CD14-positive monocyte (primary cell): ENCODE measurements around the gene EGFR. TPM values are rescaled to one million over a fixed set of nuclear protein-coding genes. Genes with fewer than 3 reads are reported as not detected.

Experiments used
- DNase-seq, 3 donors: peaks; one replicate each; pipeline ENCODE4 v3.0.0-alpha.2; 2011 to 2022
- H2AFZ ChIP-seq: 2 replicates; pipeline ENCODE4 v1.6.0; 2012; ENCODE audit warnings: mild to moderate bottlenecking, low read depth, low read length, inconsistent platforms; ENCODE audit not compliant: insufficient read depth, poor library complexity, severe bottlenecking
- H3K27ac ChIP-seq, 2 donors: 1 replicate in 1 of 2; 2 replicates in 1 of 2; pipeline ENCODE4 v1.5.1; 2012 to 2013; ENCODE audit warnings: low read length in 2 of 2, control low read depth in 1 of 2, inconsistent platforms in 1 of 2, low read depth in 1 of 2, mild to moderate bottlenecking in 1 of 2
- H3K27me3 ChIP-seq, 2 donors: one replicate each; pipeline versions ENCODE4 v1.6.0 to v1.6.1; 2011 to 2013; ENCODE audit warnings: low read length in 2 of 2; ENCODE audit not compliant: control insufficient read depth in 2 of 2, insufficient read depth in 2 of 2
- H3K36me3 ChIP-seq, 2 donors: replicated peaks in 1 of 2; 1 replicate in 1 of 2; 2 replicates in 1 of 2; pipeline versions ENCODE4 v1.5.1 to v1.6.1; 2012 to 2013; ENCODE audit warnings: low read length in 2 of 2, control low read depth in 1 of 2, inconsistent platforms in 1 of 2, mild to moderate bottlenecking in 1 of 2; ENCODE audit not compliant: insufficient read depth in 2 of 2, control insufficient read depth in 1 of 2
- H3K4me1 ChIP-seq, 2 donors: 1 replicate in 1 of 2; 2 replicates in 1 of 2; pipeline versions ENCODE4 v1.5.1 to v1.6.1; 2012 to 2013; ENCODE audit warnings: low read length in 2 of 2, control low read depth in 1 of 2, inconsistent platforms in 1 of 2, mild to moderate bottlenecking in 1 of 2, moderate library complexity in 1 of 2; ENCODE audit not compliant: insufficient read depth in 2 of 2, control insufficient read depth in 1 of 2
- H3K4me2 ChIP-seq: replicated peaks from 2 replicates; pipeline ENCODE3; 2012; ENCODE audit warnings: low read length, moderate library complexity, mild to moderate bottlenecking; ENCODE audit not compliant: poor library complexity, severe bottlenecking; ENCODE audit errors: extremely low read depth
- H3K4me3 ChIP-seq, 3 experiments: fragments of 200-600 bp in 1 of 3; sonication (generic) in 1 of 3; replicated peaks in 1 of 3; 1 replicate in 2 of 3; 2 replicates in 1 of 3; pipeline ENCODE4 v1.5.1; 2011 to 2013; ENCODE audit warnings: low read length in 3 of 3, mild to moderate bottlenecking in 3 of 3, control low read depth in 2 of 3, low read depth in 2 of 3, inconsistent platforms in 1 of 3, moderate library complexity in 1 of 3
- H3K79me2 ChIP-seq: 2 replicates; pipeline ENCODE4 v1.6.0; 2012; ENCODE audit warnings: mild to moderate bottlenecking, control low read depth, inconsistent platforms, low read length, moderate library complexity; ENCODE audit not compliant: insufficient read depth
- H3K9ac ChIP-seq: 2 replicates; pipeline ENCODE4 v1.6.0; 2017; ENCODE audit warnings: low read length, mild to moderate bottlenecking; ENCODE audit not compliant: insufficient read depth, poor library complexity, severe bottlenecking
- H3K9me3 ChIP-seq, 2 donors: replicated peaks in 1 of 2; 1 replicate in 1 of 2; 2 replicates in 1 of 2; pipeline versions ENCODE4 v1.5.1 to v1.6.1; 2012 to 2013; ENCODE audit warnings: low read length in 2 of 2, control low read depth in 1 of 2; ENCODE audit not compliant: control insufficient read depth in 1 of 2, insufficient read depth in 1 of 2
- H4K20me1 ChIP-seq: 2 replicates; pipeline ENCODE4 v1.6.0; 2012; ENCODE audit warnings: mild to moderate bottlenecking, low read length, control low read depth, moderate library complexity; ENCODE audit not compliant: insufficient read depth
- H3K27ac Mint-ChIP-seq, 7 donors: one replicate each; pipeline ENCODE4 v1.8.0; 2020; ENCODE audit warnings: mild to moderate bottlenecking in 7 of 7, mixed read lengths in 7 of 7, moderate library complexity in 6 of 7, inconsistent platforms in 2 of 7
- H3K27me3 Mint-ChIP-seq, 3 donors: one replicate each; pipeline ENCODE4 v1.8.0; 2021 to 2022; ENCODE audit warnings: low read depth in 3 of 3, mild to moderate bottlenecking in 3 of 3, mixed read lengths in 3 of 3, moderate library complexity in 3 of 3, inconsistent platforms in 1 of 3
- H3K36me3 Mint-ChIP-seq, 2 donors: one replicate each; pipeline ENCODE4 v1.8.0; 2020; ENCODE audit warnings: mixed read lengths in 2 of 2, inconsistent platforms in 1 of 2, mild to moderate bottlenecking in 1 of 2
- H3K4me1 Mint-ChIP-seq: one replicate; pipeline ENCODE4 v1.8.0; 2020; ENCODE audit warnings: mild to moderate bottlenecking, mixed read lengths
- H3K4me3 Mint-ChIP-seq, 2 donors: one replicate each; pipeline ENCODE4 v1.8.0; 2020; ENCODE audit warnings: mild to moderate bottlenecking in 2 of 2, mixed read lengths in 2 of 2, moderate library complexity in 1 of 2
- H3K9me3 Mint-ChIP-seq, 7 donors: one replicate each; pipeline ENCODE4 v1.8.0; 2020 to 2022; ENCODE audit warnings: mixed read lengths in 7 of 7, mild to moderate bottlenecking in 6 of 7, moderate library complexity in 6 of 7, inconsistent platforms in 2 of 7
- WGBS: methylation state at CpG from one replicate; pipeline ENCODE4 v1.1.5; 2013; ENCODE audit warnings: missing lambda C conversion rate; ENCODE audit not compliant: insufficient coverage; 5-methylcytosine and 5-hydroxymethylcytosine counted together
- intact Hi-C, 2 donors: fragments of 100-400 bp; cut with micrococcal nuclease; formaldehyde crosslinking; loops; one replicate each; pipeline versions ENCODE4 v1.15.0 to v1.15.1; 2023
- polyA plus RNA-seq, 3 donors: library from polyadenylated mRNA; depleted of rRNA in 1 of 3; unstranded in 2 of 3; stranded (reverse) in 1 of 3; fragments of 300-500 nt in 2 of 3; fragments of >200 nt in 1 of 3; fragmentation: Illumina TruSeq in 2 of 3; gene quantifications; 1 replicate in 2 of 3; 2 replicates in 1 of 3; pipeline ENCODE4 v1.2.3, GENCODE V29; 2012 to 2021
- TF ChIP-seq, protein P1 (sequence below): fragments of 200-600 bp; IDR thresholded peaks from one replicate; pipeline ENCODE4 v1.8.0; 2022; ENCODE audit warnings: antibody characterized with exemption, mild to moderate bottlenecking

The EGFR gene
- polyA plus RNA-seq, 3 donors = not detected

DNA sequence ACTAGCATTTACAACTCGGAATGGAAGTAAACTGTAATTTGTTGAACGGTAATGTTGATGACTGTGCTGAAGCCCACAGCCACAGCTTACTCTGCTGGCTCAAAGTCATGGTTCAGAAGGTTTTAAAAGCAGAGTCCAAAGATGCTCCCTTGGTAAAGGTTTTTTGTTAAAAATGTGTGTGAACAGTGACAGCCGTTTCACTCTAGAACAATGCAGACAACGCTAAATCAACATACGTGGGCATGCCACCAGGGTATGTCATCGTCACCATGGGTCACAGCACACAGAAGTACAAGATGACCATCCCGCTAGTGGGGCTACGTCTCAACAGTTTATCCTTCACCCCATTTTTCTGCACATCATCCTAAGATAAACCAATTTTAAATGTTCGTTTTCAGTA lies 239.8 kb downstream of the EGFR start:
- Histone ChIP-seq H3K36me3 (no peaks in the 10 kb centered on the region), H3K4me2 (no peak overlapping the region), H4K20me1 (no peaks in the 10 kb centered on the region), H3K9me3 (peaks cover 0 to 8% of the 10 kb centered on the region in 2 donors), H3K9ac (no peak overlapping the region), H3K27ac (no peak overlapping the region), H2AFZ (no peak overlapping the region), H3K4me1 (peaks cover 0 to 15% of the 10 kb centered on the region in 2 donors), H3K79me2 (no peaks in the 10 kb centered on the region), H3K4me3 (no peak overlapping the region), H3K27me3 (peaks cover 16 to 29% of the 10 kb centered on the region in 2 donors)
- WGBS = 94% methylated on average over 5 of the region's 9 CpGs
- Mint-ChIP-seq H3K27me3 (peaks cover 29 to 43% (median 32%) of the 10 kb centered on the region in 3 donors), H3K4me3 (no peak overlapping the region), H3K9me3 (peaks cover 0 to 7% (median 4%) of the 10 kb centered on the region in 7 donors), H3K27ac (no peak overlapping the region), H3K4me1 (peaks cover 9% of the 10 kb centered on the region), H3K36me3 (peaks cover 0 to 3% of the 10 kb centered on the region in 2 donors)
- intact Hi-C loops = loop anchor here (5.0 to 10.0 kb wide), 2 partner anchors 476 to 484 kb away; no protein-coding TSS in a partner anchor
- no peak for DNase-seq
- TF ChIP-seq, protein P1, sequence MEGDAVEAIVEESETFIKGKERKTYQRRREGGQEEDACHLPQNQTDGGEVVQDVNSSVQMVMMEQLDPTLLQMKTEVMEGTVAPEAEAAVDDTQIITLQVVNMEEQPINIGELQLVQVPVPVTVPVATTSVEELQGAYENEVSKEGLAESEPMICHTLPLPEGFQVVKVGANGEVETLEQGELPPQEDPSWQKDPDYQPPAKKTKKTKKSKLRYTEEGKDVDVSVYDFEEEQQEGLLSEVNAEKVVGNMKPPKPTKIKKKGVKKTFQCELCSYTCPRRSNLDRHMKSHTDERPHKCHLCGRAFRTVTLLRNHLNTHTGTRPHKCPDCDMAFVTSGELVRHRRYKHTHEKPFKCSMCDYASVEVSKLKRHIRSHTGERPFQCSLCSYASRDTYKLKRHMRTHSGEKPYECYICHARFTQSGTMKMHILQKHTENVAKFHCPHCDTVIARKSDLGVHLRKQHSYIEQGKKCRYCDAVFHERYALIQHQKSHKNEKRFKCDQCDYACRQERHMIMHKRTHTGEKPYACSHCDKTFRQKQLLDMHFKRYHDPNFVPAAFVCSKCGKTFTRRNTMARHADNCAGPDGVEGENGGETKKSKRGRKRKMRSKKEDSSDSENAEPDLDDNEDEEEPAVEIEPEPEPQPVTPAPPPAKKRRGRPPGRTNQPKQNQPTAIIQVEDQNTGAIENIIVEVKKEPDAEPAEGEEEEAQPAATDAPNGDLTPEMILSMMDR = no peak

DNA sequence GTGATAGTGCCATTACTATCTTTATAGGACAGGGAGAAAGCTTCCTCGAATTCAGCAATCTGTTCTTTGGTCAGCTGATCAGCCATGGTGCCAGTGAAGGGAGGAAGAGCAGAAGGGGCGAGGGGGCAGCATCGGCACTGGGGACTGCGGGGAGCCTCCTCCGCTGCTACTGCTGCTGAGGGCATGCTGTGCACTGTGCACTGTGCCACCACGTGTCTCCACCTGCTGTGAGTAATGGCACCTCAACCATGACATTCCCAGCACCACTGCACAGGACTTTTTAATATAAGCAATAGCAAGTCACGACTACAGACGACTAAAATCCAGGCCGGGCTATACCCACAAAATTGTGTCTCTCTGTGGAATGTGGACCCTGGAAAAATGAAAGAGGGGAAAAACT lies 241.4 kb downstream of the EGFR start:
- intact Hi-C loops = no loop called here
- no peak for DNase-seq
- Histone ChIP-seq H3K4me1 (peaks cover 0 to 8% of the 10 kb centered on the region in 2 donors), H3K9ac (no peak overlapping the region), H4K20me1 (no peaks in the 10 kb centered on the region), H2AFZ (no peak overlapping the region), H3K27me3 (peaks cover 9 to 15% of the 10 kb centered on the region in 2 donors), H3K4me3 (no peak overlapping the region), H3K4me2 (no peak overlapping the region), H3K27ac (no peak overlapping the region), H3K9me3 (no peaks in the 10 kb centered on the region), H3K79me2 (no peaks in the 10 kb centered on the region), H3K36me3 (no peaks in the 10 kb centered on the region)
- Mint-ChIP-seq H3K36me3 (peaks cover 0 to 3% of the 10 kb centered on the region in 2 donors), H3K27ac (no peak overlapping the region), H3K9me3 (peaks cover 0 to 7% (median 3%) of the 10 kb centered on the region in 7 donors), H3K27me3 (peaks cover 17 to 31% (median 20%) of the 10 kb centered on the region in 3 donors), H3K4me3 (no peak overlapping the region), H3K4me1 (peaks cover 6% of the 10 kb centered on the region)
- WGBS = 72% methylated on average over 4 of the region's 9 CpGs
- TF ChIP-seq, protein P1 = no peak
